Suppressor macrophage treated with lipopolysaccharide for 1 hour (primary cell): ENCODE measurements around the gene FGD1.

Source experiments
- DNase-seq, 3 donors: peaks; one replicate each; pipeline ENCODE4 v3.0.0-alpha.2; 2020 to 2022

Gene FGD1

DNA sequence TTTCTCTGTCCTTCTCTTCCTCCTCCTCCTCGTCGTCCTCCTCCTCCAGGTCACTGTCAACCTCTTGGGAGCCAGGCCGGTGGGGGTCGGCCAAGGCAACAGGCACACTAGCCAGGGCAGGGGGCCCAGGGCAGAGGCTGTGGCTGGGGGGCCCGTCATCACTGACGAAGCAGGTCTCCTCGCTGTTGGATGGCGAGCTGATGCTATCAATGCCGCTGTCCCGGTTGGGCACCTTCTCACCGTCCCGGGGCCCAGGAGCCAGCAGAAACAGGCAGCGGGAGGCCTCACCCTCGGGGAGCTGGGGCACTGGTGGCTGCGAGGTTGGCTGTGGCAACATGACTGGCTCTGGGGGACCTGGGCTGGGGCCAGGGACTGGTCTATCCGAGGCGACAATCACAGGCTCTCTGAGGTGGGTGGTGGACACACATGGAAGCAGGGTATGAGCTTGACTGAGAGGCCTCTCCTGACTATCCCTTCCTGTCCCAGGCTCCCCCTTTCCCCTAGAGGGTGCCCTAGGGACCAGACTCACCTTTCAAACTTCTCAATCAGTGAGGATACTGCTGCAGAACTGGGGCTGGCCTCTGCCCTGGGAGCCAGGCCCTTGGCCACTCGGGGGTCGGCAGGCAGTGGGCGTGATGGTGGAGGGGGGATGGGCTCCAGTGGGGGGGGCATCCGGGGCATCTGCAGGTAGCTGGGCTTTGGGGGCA lies 25.8 kb downstream of the FGD1 start:
- no peak for DNase-seq

GRCh38 chrX:54452920-54453319 lies 43.1 kb downstream of the FGD1 start:
- DNase-seq = no peak

- DNase-seq = no peak
Observed at GRCh38 chrX:54449929-54450328, 46.1 kb downstream of the FGD1 start.

DNA sequence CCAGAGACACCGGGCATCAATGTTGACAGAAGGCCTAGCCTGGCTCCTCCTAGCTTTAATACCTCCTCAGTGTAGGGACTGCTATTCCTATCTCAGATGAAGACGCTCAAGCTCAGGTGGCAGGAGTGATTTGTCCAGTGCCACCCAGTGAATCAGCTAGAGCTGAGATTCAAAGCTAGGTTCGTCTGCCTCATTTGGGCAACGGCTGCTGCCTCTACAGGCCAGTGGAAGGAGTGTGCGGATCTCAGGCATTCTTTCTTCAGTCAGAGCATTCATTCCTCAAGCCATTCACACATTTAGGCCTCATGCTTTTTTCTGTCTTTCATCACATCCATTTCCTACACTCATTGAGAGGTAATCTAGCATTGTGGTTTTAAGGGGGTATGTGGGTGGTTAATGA lies 48.6 kb downstream of the FGD1 start:
- DNase-seq = no peak

GRCh38 chrX:54446084-54446483 lies 50.0 kb downstream of the FGD1 start:
- no peak for DNase-seq

DNA sequence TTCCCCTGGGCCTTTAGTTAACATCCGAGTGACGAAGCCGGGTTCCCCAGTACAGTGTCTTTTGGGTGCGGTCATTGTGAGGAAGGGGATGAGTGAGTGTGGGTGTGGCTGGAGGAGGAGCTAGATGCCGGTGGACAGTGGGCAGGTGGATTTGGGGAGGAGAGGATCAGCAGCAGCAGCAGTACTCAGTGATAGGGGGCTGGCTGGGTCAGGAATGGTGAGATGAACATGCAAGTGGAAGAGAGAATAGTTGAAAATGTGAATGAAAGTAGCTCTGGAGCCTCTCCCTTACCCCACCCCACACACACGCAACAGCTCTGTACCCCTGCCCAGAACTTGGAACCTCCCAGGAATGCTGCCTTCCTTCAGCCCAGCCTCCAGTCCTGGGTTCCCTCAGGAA lies 51.3 kb downstream of the FGD1 start:
- no peak for DNase-seq

- DNase-seq = no peak
Observed at GRCh38 chrX:54442790-54443189, 53.2 kb downstream of the FGD1 start.

- DNase-seq = peak; percentile 78 to 84 (median 81)
Observed at GRCh38 chrX:54439960-54440871, 55.8 kb downstream of the FGD1 start, which contains the start of gene TSR2. TSR2 (plus strand) TSS chrX:54440404; CDS start chrX:54440422, 18 bp downstream.

DNA sequence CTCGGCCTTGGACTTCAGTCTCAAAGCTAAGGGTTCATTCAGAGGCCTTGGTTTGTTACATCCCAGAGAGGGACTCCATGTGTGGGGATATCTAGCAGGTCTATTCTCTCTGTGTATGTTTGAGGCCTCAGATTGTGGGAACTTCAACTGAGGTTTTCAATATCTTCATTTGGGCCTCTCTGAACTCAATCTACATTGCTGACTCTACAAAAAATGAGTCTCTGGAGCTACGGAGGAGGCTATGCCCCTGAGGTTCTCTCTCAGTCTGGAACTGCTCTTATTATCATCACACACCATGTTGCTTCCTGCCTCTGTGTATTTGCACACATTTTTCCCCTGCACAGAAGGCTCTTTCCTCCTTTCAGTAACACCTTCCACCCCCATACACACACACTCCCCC lies 60.9 kb downstream of the FGD1 start:
- DNase-seq = no peak

DNA sequence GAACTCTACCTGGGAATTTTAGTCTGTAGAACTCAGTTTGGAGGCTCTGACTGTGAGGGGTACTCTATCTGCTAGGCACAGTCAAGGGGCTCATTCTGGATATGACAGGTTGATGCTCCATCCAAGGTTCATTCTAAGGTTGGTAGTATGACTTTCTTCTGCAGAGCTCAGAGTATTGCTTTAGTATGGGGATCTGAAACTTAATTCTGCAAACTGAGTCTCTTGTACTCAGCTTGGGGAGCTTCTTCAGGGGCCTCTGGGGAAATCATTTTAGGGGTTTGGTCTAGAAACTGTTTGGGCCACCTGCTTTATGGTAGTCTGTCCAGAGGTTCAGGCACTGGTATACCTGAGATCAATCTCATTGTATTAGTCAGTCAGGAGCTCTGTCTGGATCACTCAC lies 65.5 kb downstream of the FGD1 start:
- no peak for DNase-seq

DNA sequence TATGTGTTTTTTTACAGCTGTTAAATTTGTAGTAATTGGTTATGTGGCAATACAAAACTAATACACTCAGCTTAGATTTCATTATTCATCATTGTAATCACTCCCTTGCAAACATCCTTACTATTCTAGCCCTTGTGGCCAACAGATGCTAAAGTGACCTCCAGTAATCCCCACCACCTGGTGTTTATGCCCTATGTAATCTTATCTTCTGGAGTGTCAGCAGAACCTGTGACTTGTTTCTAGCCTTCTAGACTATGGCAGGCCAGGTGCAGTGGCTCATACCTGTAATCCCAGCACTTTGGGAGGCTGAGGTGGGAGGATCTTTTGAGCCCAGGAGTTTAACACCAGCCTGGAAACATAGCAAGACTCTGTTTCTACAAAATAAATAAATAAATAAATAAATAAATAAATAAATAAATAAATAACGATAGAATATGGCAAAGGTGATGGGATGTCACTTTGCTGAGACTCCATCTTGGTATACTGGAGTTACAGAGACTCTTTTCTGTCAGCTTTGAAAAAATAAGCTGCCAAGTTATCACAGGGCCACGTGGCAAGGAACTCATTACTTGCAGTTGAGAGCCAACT lies 68.1 kb downstream of the FGD1 start:
- DNase-seq = no peak

DNA sequence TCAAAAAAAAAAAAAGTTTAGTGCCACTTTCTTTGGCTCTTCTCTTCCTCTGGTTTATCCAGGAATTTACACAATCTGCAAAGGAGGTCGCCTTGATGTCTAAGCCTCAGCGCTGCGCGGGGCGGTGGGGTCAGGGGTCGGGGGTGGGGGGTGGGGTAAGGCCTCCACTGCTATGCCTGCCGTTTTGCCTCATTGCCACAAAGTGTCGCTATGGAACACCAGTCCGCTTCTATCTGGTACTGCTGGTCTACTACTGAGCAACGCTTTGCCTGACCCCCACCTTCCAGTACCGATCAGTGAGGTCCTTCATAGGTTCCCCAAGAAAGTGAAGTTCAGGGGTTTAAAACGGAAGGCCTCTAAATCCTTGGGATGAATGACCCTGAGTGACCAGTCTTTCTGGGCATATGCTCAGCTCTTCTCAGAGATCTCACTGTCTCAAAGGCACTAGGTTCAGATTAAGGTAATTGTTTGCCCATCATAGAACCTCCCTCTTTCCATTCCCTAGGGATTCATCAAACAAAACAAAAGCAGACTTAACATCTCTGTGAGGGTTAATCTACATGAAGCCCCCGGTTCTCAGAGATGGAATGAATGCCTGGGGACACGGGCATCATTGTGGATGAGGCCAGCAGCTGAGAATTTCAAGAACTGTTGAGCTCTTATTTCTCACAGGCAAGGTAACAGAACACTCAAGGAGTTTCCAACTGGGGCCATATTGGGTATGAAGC lies 72.7 kb downstream of the FGD1 start:
- DNase-seq = no peak

DNA sequence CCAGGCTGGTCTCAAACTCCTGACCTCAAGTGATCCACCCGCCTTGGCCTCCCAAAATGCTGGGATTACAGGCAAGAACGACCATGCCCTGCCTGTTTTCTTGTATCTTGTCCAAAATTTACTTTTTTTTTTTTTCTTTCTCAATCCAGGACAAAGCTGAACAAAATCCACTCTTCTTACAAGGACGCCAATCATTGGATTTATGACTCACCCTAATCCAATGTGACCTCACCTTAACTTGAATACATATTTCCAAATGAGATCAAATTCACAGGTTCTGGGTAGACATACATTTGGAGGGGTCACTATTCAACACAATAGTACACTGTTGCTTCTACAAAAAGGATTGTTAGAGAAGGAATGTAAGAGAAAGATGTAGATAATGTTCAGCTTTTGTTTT lies 73.9 kb downstream of the FGD1 start:
- DNase-seq = no peak

DNA sequence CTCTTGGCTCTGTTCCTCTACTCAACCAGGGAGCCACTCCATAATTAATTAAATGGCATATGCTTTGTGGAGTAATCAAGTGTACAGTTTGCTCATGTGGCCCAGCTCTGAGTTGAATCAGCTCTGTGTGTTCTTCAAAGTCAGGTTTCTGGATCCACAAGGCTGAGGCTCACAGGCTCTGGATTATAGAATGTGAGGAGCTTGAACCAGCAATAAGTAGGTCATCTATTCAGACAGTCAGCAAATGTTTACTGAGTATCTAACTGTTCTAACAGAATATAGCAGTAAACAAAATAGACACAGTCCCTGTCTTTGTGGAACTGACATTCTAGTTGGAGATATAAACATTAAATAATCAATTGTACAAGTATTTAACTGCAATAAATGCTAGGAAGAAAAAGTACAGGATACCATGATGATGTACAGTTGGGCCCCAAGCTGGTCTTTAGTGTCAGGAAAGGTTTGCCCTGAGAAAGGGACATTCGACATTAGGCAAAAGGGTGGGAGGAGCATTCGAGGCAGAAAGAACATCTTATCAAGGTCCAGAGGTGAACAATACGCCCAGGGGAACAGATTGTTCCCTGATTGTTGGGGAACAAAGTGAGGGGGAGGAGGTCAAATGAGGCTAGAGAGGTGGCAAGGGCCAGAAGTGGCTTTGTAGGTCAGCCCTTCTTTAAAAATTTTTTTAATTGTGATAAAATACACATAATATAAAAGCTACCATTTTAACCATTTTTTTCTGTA lies 76.3 kb downstream of the FGD1 start:
- no peak for DNase-seq

DNA sequence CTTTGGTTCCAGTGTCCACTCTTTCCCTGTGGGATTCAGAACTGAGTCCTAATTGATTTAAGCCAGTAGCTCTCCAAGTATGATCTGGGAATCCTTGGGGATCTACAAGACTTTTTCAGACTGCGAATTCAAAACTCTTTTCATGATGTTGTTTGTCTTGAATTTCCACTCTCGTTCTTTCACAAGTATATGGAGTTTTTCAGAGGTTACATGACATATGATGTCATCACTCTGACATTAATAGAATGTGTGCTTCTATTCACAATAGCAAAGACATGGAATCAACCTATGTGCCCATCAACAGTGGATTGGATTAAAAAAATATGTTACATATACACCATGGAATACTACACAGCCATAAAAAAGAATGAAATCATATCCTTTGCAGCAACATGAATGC lies 79.1 kb downstream of the FGD1 start:
- DNase-seq = no peak

DNA sequence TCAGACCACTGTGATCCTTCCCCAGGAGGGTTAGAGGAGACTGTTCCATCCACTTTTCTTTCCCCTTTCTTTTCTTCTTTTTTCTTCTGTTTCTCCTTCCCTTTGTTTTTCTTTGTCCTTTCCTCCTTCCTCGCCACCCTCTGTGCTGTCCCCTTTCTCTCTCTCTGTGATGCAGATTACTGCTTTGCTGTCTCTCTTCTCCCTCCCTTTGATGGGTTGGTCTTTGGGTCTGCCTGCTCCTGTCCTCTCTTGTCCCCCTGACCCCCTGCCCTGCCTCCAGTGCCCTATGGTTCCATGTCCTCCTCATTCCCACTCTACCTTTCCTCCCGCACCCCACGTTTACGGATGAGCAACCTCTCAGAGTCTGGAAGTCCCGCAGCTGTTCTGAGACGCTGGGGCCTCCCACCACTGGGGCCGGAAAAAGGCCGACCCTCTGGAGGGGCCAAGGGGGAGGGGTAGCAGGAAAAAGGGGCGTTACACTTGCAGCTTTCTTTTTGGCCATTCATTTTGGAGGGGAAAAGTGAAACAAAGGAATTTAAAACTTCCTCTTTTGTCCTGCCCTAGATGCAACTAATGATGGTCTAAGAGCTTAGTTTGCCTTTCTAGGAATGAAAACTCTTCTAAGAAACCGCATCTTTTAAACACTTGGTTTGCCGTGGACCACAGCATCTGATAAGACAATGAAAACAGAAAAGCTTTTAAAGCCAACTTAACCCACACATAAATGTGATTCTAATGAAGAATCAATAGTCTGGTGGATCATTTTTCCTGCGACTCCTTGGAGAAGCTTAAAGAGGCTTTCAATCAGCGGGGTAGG lies 80.3 kb downstream of the FGD1 start:
- DNase-seq = no peak

DNA sequence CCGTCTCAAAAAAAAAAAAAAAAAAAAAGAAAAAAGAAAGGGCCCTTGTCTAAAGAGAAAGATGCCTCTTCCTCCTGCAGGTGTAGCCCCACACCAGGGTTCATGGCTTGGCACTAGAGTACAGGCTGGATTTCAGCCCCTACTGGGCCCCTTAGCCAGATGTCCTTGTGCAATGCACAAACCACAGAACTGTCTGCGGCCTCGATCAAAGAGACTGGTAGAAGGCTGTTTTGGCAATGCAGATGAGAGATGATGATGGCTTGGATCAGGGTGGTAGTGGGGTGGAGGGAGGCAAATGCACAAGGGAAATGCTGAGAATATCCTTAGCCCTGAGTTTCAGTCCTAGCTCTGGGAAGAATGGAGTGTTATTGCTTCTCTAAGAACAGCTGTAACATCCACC lies 82.3 kb downstream of the FGD1 start:
- no peak for DNase-seq

DNA sequence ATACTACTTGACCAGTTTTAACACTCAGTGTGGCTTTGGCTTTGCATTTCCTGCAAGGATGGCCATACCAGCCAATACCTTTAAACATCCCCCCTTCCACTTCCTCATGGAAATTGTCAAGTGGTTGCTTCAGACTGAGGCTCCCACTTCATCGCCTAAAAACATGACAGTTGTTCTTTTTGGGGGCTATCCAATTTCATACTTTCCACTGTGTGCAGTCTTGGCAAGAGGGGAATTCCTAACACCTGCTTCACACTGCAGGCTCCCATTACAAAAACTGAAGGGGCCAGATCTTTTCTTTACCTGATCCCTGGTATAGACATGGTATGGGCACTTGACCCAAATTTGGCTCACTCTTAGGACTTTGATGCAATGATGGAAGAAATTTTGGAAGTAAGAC lies 84.3 kb downstream of the FGD1 start:
- DNase-seq = no peak

DNA sequence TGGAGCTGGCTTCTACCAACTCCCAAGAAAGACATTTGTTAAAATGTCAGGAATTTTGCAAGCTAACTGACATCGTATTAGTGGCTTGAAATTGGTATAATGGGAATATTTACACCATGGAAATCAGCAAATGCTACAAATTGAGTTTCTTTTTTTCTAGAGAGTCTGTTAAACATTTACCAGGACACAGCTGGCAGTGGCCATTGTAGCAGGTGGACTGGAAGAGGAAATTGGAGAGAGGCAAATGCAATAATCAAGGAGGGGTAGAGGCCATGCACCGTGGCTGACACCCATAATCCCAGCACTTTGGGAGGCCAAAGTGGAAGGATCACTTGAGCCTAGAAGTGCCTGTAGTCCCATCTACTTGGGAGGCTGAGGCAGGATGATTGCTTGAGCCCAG lies 88.8 kb downstream of the FGD1 start:
- DNase-seq = no peak

GRCh38 chrX:54397113-54397512 lies 98.9 kb downstream of the FGD1 start:
- no peak for DNase-seq
